T-helper 1 cell treated with Interleukin-12 subunit alpha and Interleukin-12 subunit beta and Interleukin-4 antibody, amounts not matched to agents 30 μg/mL and 1 μg/mL, for 36 hours (primary cell): ENCODE results near the gene RAB4A.
A peak's percentile ranks its signal among the peaks of the same experiment; 100 is the strongest.
"Not testable (repeated sequence)": the region's sequence is repeated elsewhere in the genome, so short reads cannot be mapped to it uniquely, and the experiment has no call there.

Source experiments
- H3K27ac Mint-ChIP-seq: one replicate; pipeline ENCODE4 v1.8.0; 2021; ENCODE audit warnings: mild to moderate bottlenecking, mixed read lengths
- H3K27me3 Mint-ChIP-seq: one replicate; pipeline ENCODE4 v1.8.0; 2021; ENCODE audit warnings: low read depth, mixed read lengths
- H3K36me3 Mint-ChIP-seq: one replicate; pipeline ENCODE4 v1.8.0; 2021; ENCODE audit warnings: low read depth, mixed read lengths
- H3K4me1 Mint-ChIP-seq: one replicate; pipeline ENCODE4 v1.8.0; 2021; ENCODE audit warnings: low read depth, mixed read lengths
- H3K4me3 Mint-ChIP-seq: one replicate; pipeline ENCODE4 v1.8.0; 2021; ENCODE audit warnings: mild to moderate bottlenecking, moderate library complexity, mixed read lengths
- H3K9me3 Mint-ChIP-seq: one replicate; pipeline ENCODE4 v1.8.0; 2021; ENCODE audit warnings: mixed read lengths

RAB4A gene

GRCh38 chr1:229310833-229311232 is 39.9 kb downstream of the RAB4A start:
- Mint-ChIP-seq H3K27me3 (no peaks in the 10 kb centered on the region), H3K27ac (no peak overlapping the region), H3K4me3 (no peak overlapping the region), H3K9me3 (no peaks in the 10 kb centered on the region), H3K36me3 (peaks cover 12% of the 10 kb centered on the region), H3K4me1 (no peaks in the 10 kb centered on the region)

- Mint-ChIP-seq H3K4me1 (peaks cover 2% of the 10 kb centered on the region), H3K9me3 (no peaks in the 10 kb centered on the region), H3K4me3 (no peak overlapping the region), H3K27ac (no peak overlapping the region), H3K36me3 (peaks cover 10% of the 10 kb centered on the region), H3K27me3 (no peaks in the 10 kb centered on the region)
Observed at GRCh38 chr1:229316166-229316565, 45.3 kb downstream of the RAB4A start.

- peaks cover 8% of the 10 kb centered on the region for H3K36me3 Mint-ChIP-seq
- no peak overlapping the region for H3K4me3 Mint-ChIP-seq
- no peaks in the 10 kb centered on the region for H3K27me3 Mint-ChIP-seq
- peaks cover 2% of the 10 kb centered on the region for H3K4me1 Mint-ChIP-seq
- H3K9me3 Mint-ChIP-seq: no peaks in the 10 kb centered on the region
- no peak overlapping the region for H3K27ac Mint-ChIP-seq
Observed at GRCh38 chr1:229318056-229318455, 47.1 kb downstream of the RAB4A start.

GRCh38 chr1:229319487-229319886 is 48.6 kb downstream of the RAB4A start:
- Mint-ChIP-seq H3K4me3 (no peak overlapping the region), H3K27me3 (no peaks in the 10 kb centered on the region), H3K27ac (no peak overlapping the region), H3K9me3 (no peaks in the 10 kb centered on the region), H3K36me3 (peaks cover 19% of the 10 kb centered on the region), H3K4me1 (peaks cover 4% of the 10 kb centered on the region)

GRCh38 chr1:229323201-229323600 is 52.3 kb downstream of the RAB4A start:
- H3K27ac Mint-ChIP-seq: no peak overlapping the region
- H3K9me3 Mint-ChIP-seq: no peaks in the 10 kb centered on the region
- no peaks in the 10 kb centered on the region for H3K27me3 Mint-ChIP-seq
- peaks cover 26% of the 10 kb centered on the region for H3K4me1 Mint-ChIP-seq
- H3K36me3 Mint-ChIP-seq: peaks cover 34% of the 10 kb centered on the region
- no peak overlapping the region for H3K4me3 Mint-ChIP-seq

GRCh38 chr1:229323885-229324553 is 53.1 kb downstream of the RAB4A start:
- no peaks in the 10 kb centered on the region for H3K9me3 Mint-ChIP-seq
- no peaks in the 10 kb centered on the region for H3K27me3 Mint-ChIP-seq
- no peak overlapping the region for H3K4me3 Mint-ChIP-seq
- H3K4me1 Mint-ChIP-seq: peaks cover 26% of the 10 kb centered on the region
- no peak overlapping the region for H3K27ac Mint-ChIP-seq
- H3K36me3 Mint-ChIP-seq: peaks cover 39% of the 10 kb centered on the region

GRCh38 chr1:229325401-229325800 is 54.5 kb downstream of the RAB4A start:
- Mint-ChIP-seq H3K4me3 (peak overlapping the region; percentile 48), H3K4me1 (peaks cover 24% of the 10 kb centered on the region), H3K9me3 (no peaks in the 10 kb centered on the region), H3K27me3 (no peaks in the 10 kb centered on the region), H3K27ac (peak overlapping the region; percentile 88), H3K36me3 (peaks cover 37% of the 10 kb centered on the region)

GRCh38 chr1:229325853-229326487 is 55.1 kb downstream of the RAB4A start:
- H3K4me1 Mint-ChIP-seq: peaks cover 24% of the 10 kb centered on the region

GRCh38 chr1:229326601-229327000 is 55.7 kb downstream of the RAB4A start:
- H3K4me1 Mint-ChIP-seq: peaks cover 24% of the 10 kb centered on the region
- H3K27me3 Mint-ChIP-seq: no peaks in the 10 kb centered on the region
- peak overlapping the region; percentile 53 for H3K4me3 Mint-ChIP-seq
- H3K36me3 Mint-ChIP-seq: peaks cover 37% of the 10 kb centered on the region
- H3K9me3 Mint-ChIP-seq: no peaks in the 10 kb centered on the region
- peak overlapping the region; percentile 88 for H3K27ac Mint-ChIP-seq

More at GRCh38 chr1:229325853-229326487, 55.1 kb downstream of the RAB4A start:
- Mint-ChIP-seq H3K27me3 (no peaks in the 10 kb centered on the region), H3K4me3 (peak overlapping the region; percentile 53), H3K9me3 (no peaks in the 10 kb centered on the region), H3K36me3 (peaks cover 37% of the 10 kb centered on the region), H3K27ac (peak overlapping the region; percentile 88)

GRCh38 chr1:229327765-229328164 is 56.9 kb downstream of the RAB4A start:
- not testable (repeated sequence) for H3K27ac Mint-ChIP-seq, H3K4me3 Mint-ChIP-seq, H3K27me3 Mint-ChIP-seq, H3K9me3 Mint-ChIP-seq
- peaks cover 36% of the 10 kb centered on the region for H3K36me3 Mint-ChIP-seq
- peaks cover 24% of the 10 kb centered on the region for H3K4me1 Mint-ChIP-seq

- no peak overlapping the region for H3K27ac Mint-ChIP-seq
Observed at GRCh38 chr1:229328598-229329362, 57.9 kb downstream of the RAB4A start.

GRCh38 chr1:229334269-229334668 is 63.4 kb downstream of the RAB4A start:
- Mint-ChIP-seq H3K4me1 (peaks cover 27% of the 10 kb centered on the region), H3K9me3 (peaks cover 7% of the 10 kb centered on the region), H3K4me3 (no peak overlapping the region), H3K36me3 (peaks cover 22% of the 10 kb centered on the region), H3K27me3 (no peaks in the 10 kb centered on the region), H3K27ac (no peak overlapping the region)

More at GRCh38 chr1:229328598-229329362, 57.9 kb downstream of the RAB4A start:
- H3K4me3 Mint-ChIP-seq: no peak overlapping the region
- H3K36me3 Mint-ChIP-seq: peaks cover 34% of the 10 kb centered on the region
- H3K4me1 Mint-ChIP-seq: peaks cover 24% of the 10 kb centered on the region
- no peaks in the 10 kb centered on the region for H3K9me3 Mint-ChIP-seq
- H3K27me3 Mint-ChIP-seq: no peaks in the 10 kb centered on the region

- Mint-ChIP-seq H3K27me3 (no peaks in the 10 kb centered on the region), H3K27ac (no peak overlapping the region), H3K36me3 (peaks cover 21% of the 10 kb centered on the region), H3K4me3 (no peak overlapping the region), H3K9me3 (peaks cover 7% of the 10 kb centered on the region), H3K4me1 (peaks cover 31% of the 10 kb centered on the region)
Observed at GRCh38 chr1:229334716-229335115, 63.8 kb downstream of the RAB4A start.

GRCh38 chr1:229336345-229336744 is 65.4 kb downstream of the RAB4A start:
- no peaks in the 10 kb centered on the region for H3K27me3 Mint-ChIP-seq

GRCh38 chr1:229339086-229339485 is 68.2 kb downstream of the RAB4A start:
- Mint-ChIP-seq H3K27me3 (no peaks in the 10 kb centered on the region), H3K4me1 (peaks cover 51% of the 10 kb centered on the region), H3K27ac (no peak overlapping the region), H3K9me3 (peaks cover 7% of the 10 kb centered on the region), H3K36me3 (peaks cover 21% of the 10 kb centered on the region), H3K4me3 (peak overlapping the region; percentile 3)

More at GRCh38 chr1:229336345-229336744, 65.4 kb downstream of the RAB4A start:
- H3K36me3 Mint-ChIP-seq: peaks cover 22% of the 10 kb centered on the region
- no peak overlapping the region for H3K4me3 Mint-ChIP-seq
- no peak overlapping the region for H3K27ac Mint-ChIP-seq
- peaks cover 41% of the 10 kb centered on the region for H3K4me1 Mint-ChIP-seq
- peaks cover 7% of the 10 kb centered on the region for H3K9me3 Mint-ChIP-seq
